Mesendoderm (in vitro differentiated cells): Measurements from ENCODE around the gene SDHA.
A peak's percentile ranks its signal among the peaks of the same experiment; 100 is the strongest.
"Not testable (repeated sequence)": the region's sequence is repeated elsewhere in the genome, so short reads cannot be mapped to it uniquely, and the experiment has no call there.

Source experiments
- DNase-seq: peaks from one replicate; pipeline ENCODE4 v3.0.0; 2013
- H2AK5ac ChIP-seq: 2 replicates; pipeline ENCODE4 v1.6.1; 2013; ENCODE audit warnings: low read length, inconsistent platforms
- H2BK120ac ChIP-seq: 2 replicates; pipeline ENCODE4 v1.6.1; 2013; ENCODE audit warnings: low read depth, mild to moderate bottlenecking, low read length, moderate library complexity, mixed read lengths
- H2BK15ac ChIP-seq: replicated peaks from 2 replicates; pipeline ENCODE4 v1.6.1; 2013; ENCODE audit warnings: low read depth, mild to moderate bottlenecking, moderate library complexity
- H2BK5ac ChIP-seq: 2 replicates; pipeline ENCODE4 v1.6.1; 2013; ENCODE audit warnings: low read length, inconsistent platforms
- H3K18ac ChIP-seq: 2 replicates; pipeline ENCODE4 v1.6.1; 2013; ENCODE audit warnings: mild to moderate bottlenecking, low read length, mixed read lengths
- H3K23ac ChIP-seq: one replicate; pipeline ENCODE4 v1.6.1; 2013; ENCODE audit warnings: low read length
- H3K27ac ChIP-seq: 2 replicates; pipeline ENCODE4 v1.5.1; 2013; ENCODE audit warnings: low read depth, mild to moderate bottlenecking, inconsistent platforms, low read length, moderate library complexity
- H3K27me3 ChIP-seq: 2 replicates; pipeline ENCODE4 v1.6.1; 2013; ENCODE audit warnings: low read length, control low read depth, mild to moderate bottlenecking, inconsistent platforms; ENCODE audit not compliant: insufficient read depth, poor library complexity
- H3K36me3 ChIP-seq: 2 replicates; pipeline ENCODE4 v1.6.1; 2013; ENCODE audit warnings: low read length, inconsistent platforms; ENCODE audit not compliant: control insufficient read depth, insufficient read depth
- H3K4ac ChIP-seq: one replicate; pipeline ENCODE4 v1.6.1; 2013; ENCODE audit warnings: low read depth, mild to moderate bottlenecking, low read length, moderate library complexity
- H3K4me1 ChIP-seq: 2 replicates; pipeline ENCODE4 v1.6.1; 2013; ENCODE audit warnings: low read depth, low read length, inconsistent platforms; ENCODE audit not compliant: control insufficient read depth
- H3K4me2 ChIP-seq: 2 replicates; pipeline ENCODE4 v1.6.1; 2013; ENCODE audit warnings: low read length
- H3K4me3 ChIP-seq: 2 replicates; pipeline ENCODE4 v1.5.1; 2013; ENCODE audit warnings: mild to moderate bottlenecking, low read length
- H3K56ac ChIP-seq: one replicate; pipeline ENCODE4 v1.6.1; 2013; ENCODE audit warnings: low read length
- H3K79me1 ChIP-seq: 2 replicates; pipeline ENCODE4 v1.6.1; 2013; ENCODE audit warnings: low read length, inconsistent platforms
- H3K79me2 ChIP-seq: 2 replicates; pipeline ENCODE4 v1.6.1; 2013; ENCODE audit warnings: mild to moderate bottlenecking, low read length; ENCODE audit not compliant: control insufficient read depth, insufficient read depth
- H3K9ac ChIP-seq: 2 replicates; pipeline ENCODE4 v1.6.1; 2013; ENCODE audit warnings: low read length, inconsistent platforms
- H4K5ac ChIP-seq: one replicate; pipeline ENCODE4 v1.6.1; 2013; ENCODE audit warnings: low read length
- H4K8ac ChIP-seq: one replicate; pipeline ENCODE4 v1.6.1; 2013; ENCODE audit warnings: low read depth, mild to moderate bottlenecking, control low read depth, low read length, moderate library complexity
- WGBS: extraction: QIAGEN DNeasy Blood & Tissue Kit; methylation state at CpG from one replicate; pipeline ENCODE4 v1.1.7; 2013; ENCODE audit warnings: low lambda C conversion rate, missing lambda C conversion rate; ENCODE audit not compliant: insufficient coverage; ENCODE audit errors: extremely low coverage; 5-methylcytosine and 5-hydroxymethylcytosine counted together

Gene SDHA

DNA sequence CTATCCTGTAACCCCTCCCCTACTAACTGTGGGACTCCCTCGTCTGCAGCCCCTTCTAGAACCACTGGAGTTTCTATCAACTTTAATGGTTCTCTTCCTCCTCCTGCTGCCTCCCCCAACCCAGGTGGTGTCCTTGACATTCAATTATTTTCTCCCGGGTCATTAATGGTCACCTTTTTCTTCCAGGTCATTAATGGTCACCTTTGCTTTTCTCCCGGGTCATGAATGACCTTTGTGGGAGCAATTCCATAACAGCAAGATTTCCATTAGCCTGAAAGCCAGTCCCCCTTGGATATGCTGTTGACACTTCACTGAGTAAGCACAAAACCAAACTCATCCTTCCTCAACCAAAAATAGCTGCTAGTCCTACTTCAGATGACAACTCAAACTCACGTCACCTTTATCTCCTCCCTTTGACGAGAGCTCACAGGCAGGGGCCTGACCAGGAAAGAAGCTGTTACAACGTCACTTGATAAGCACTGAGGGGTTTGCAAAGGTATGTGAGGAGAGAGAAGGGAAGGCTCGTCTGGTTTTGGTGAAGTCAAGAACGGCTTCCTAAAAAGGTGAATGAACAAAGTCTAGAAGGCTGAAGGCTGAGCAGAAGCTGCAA, 11.1 kb upstream of the SDHA start:
- Histone ChIP-seq H4K8ac (no peak overlapping the region), H2BK15ac (no peak overlapping the region), H3K79me1 (peaks cover 14% of the 10 kb centered on the region), H2AK5ac (no peak overlapping the region), H3K4ac (no peak overlapping the region), H3K23ac (no peak overlapping the region), H3K4me3 (no peak overlapping the region), H3K18ac (no peak overlapping the region), H2BK120ac (no peak overlapping the region), H4K5ac (no peak overlapping the region), H3K9ac (no peak overlapping the region), H3K4me1 (peaks cover 7% of the 10 kb centered on the region), H3K27me3 (no peaks in the 10 kb centered on the region), H2BK5ac (no peak overlapping the region), H3K4me2 (no peak overlapping the region), H3K36me3 (peaks cover 2% of the 10 kb centered on the region), H3K27ac (no peak overlapping the region), H3K79me2 (peaks cover 16% of the 10 kb centered on the region), H3K56ac (no peak overlapping the region)
- peak; percentile 71 for DNase-seq
- WGBS = no CpG with 5 or more reads among the region's 8 CpGs

DNA sequence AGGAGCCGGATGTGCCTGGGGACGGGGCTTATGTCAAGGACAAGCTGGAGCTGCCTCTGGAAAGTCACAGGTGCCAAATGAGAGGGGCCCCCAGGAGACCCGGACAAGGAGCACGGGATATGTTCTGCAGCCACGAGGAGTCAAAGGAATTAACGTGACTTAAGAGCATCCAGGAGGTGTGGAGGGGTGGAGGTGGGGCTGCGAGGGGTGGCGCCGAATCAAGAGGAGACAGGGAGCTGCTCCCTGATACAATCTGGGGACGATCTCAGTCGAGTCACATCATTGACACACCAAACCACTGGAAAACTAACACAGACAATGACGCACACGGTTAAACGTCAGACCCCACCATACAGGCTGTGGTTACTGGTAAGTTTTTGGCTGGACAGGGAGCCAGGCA, 10.5 kb upstream of the SDHA start:
- Histone ChIP-seq H3K4ac (no peak overlapping the region), H2AK5ac (no peak overlapping the region), H3K27ac (no peak overlapping the region), H2BK15ac (no peak overlapping the region), H3K9ac (no peak overlapping the region), H3K18ac (no peak overlapping the region), H3K4me2 (no peak overlapping the region), H3K4me3 (no peak overlapping the region), H3K27me3 (no peaks in the 10 kb centered on the region), H4K5ac (no peak overlapping the region), H3K79me2 (peaks cover 16% of the 10 kb centered on the region), H3K4me1 (peaks cover 7% of the 10 kb centered on the region), H2BK5ac (no peak overlapping the region), H3K79me1 (peaks cover 14% of the 10 kb centered on the region), H2BK120ac (no peak overlapping the region), H3K23ac (no peak overlapping the region), H3K56ac (no peak overlapping the region), H4K8ac (no peak overlapping the region), H3K36me3 (peaks cover 2% of the 10 kb centered on the region)
- WGBS = no CpG with 5 or more reads among the region's 14 CpGs
- DNase-seq = peak; percentile 14

DNA sequence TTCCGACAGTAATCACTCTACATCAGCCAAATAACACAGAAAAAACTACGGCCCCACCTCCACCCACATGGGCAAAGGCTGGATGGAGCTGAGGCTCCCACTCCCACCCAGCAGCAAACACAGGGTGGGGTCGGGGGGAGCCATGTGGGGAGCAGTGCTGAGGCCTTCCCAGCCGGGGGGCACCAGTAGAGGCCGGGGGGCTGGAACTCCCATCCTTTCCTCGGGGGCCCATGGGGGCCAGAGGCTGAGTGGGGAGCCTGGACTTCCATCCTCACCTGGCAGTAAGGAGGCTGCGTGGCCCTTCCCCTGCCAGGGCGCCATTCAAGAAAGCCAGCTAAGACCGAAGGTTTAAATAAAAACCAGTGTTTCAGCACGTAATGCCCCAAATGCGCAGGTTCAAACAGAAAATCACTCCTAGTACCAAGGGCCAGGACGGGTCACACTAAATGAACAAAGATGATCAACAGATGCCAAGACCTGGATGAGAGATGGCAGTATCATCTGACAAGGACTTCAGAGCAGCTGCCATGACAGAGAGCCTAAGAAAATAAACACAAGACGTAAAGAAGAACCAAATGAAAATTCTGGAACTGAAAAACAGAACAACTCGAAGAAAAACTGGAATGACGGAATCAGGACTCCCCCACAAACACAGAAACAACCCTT, 9.5 kb upstream of the SDHA start:
- Histone ChIP-seq H2BK15ac (no peak overlapping the region), H3K9ac (no peak overlapping the region), H2BK5ac (no peak overlapping the region), H3K56ac (no peak overlapping the region), H3K4me1 (peaks cover 7% of the 10 kb centered on the region), H3K4ac (no peak overlapping the region), H2AK5ac (no peak overlapping the region), H2BK120ac (no peak overlapping the region), H4K5ac (no peak overlapping the region), H3K18ac (no peak overlapping the region), H3K27me3 (no peaks in the 10 kb centered on the region), H4K8ac (no peak overlapping the region), H3K4me2 (no peak overlapping the region), H3K4me3 (no peak overlapping the region), H3K79me2 (peaks cover 17% of the 10 kb centered on the region), H3K23ac (no peak overlapping the region), H3K36me3 (peaks cover 2% of the 10 kb centered on the region), H3K27ac (no peak overlapping the region), H3K79me1 (peaks cover 16% of the 10 kb centered on the region)
- no CpG with 5 or more reads among the region's 15 CpGs for WGBS
- no peak for DNase-seq

GRCh38 chr5:213803-214395, 4.2 kb upstream of the SDHA start:
- no peak overlapping the region for H3K4me2 ChIP-seq
- H3K27me3 ChIP-seq = no peaks in the 10 kb centered on the region
- H3K4ac ChIP-seq = no peak overlapping the region
- peaks cover 18% of the 10 kb centered on the region for H3K79me2 ChIP-seq
- no peak overlapping the region for H4K8ac ChIP-seq
- no peak overlapping the region for H2BK120ac ChIP-seq
- H3K9ac ChIP-seq = no peak overlapping the region
- H3K23ac ChIP-seq = no peak overlapping the region
- H3K36me3 ChIP-seq = no peaks in the 10 kb centered on the region
- H2BK5ac ChIP-seq = no peak overlapping the region
- no peak overlapping the region for H3K56ac ChIP-seq
- H3K79me1 ChIP-seq = peaks cover 9% of the 10 kb centered on the region
- H3K18ac ChIP-seq = no peak overlapping the region
- no peak overlapping the region for H2BK15ac ChIP-seq
- no CpG with 5 or more reads among the region's 12 CpGs for WGBS
- no peak overlapping the region for H4K5ac ChIP-seq
- no peak for DNase-seq
- no peak overlapping the region for H3K4me3 ChIP-seq
- no peaks in the 10 kb centered on the region for H3K4me1 ChIP-seq
- H3K27ac ChIP-seq = no peak overlapping the region
- H2AK5ac ChIP-seq = no peak overlapping the region

GRCh38 chr5:215256-215655, 2.9 kb upstream of the SDHA start:
- not testable (repeated sequence) for H3K4me3 ChIP-seq, H2BK5ac ChIP-seq, H2BK15ac ChIP-seq, H3K27ac ChIP-seq, H3K9ac ChIP-seq, H3K4ac ChIP-seq, H3K27me3 ChIP-seq, H3K56ac ChIP-seq, DNase-seq, H2AK5ac ChIP-seq, H3K4me1 ChIP-seq, H3K36me3 ChIP-seq, H3K79me1 ChIP-seq, H2BK120ac ChIP-seq, H4K8ac ChIP-seq, H3K18ac ChIP-seq, H4K5ac ChIP-seq, H3K23ac ChIP-seq, H3K4me2 ChIP-seq
- H3K79me2 ChIP-seq = peaks cover 22% of the 10 kb centered on the region
- no CpG with 5 or more reads among the region's 2 CpGs for WGBS
